Measurements from ENCODE around the gene IL32. TPM values are rescaled to one million over a fixed set of nuclear protein-coding genes. Genes with fewer than 3 reads are reported as not detected.

Gene IL32
- polyA plus RNA-seq, 3 donors = 28.0 to 36.8 (median 29.4) TPM

DNA sequence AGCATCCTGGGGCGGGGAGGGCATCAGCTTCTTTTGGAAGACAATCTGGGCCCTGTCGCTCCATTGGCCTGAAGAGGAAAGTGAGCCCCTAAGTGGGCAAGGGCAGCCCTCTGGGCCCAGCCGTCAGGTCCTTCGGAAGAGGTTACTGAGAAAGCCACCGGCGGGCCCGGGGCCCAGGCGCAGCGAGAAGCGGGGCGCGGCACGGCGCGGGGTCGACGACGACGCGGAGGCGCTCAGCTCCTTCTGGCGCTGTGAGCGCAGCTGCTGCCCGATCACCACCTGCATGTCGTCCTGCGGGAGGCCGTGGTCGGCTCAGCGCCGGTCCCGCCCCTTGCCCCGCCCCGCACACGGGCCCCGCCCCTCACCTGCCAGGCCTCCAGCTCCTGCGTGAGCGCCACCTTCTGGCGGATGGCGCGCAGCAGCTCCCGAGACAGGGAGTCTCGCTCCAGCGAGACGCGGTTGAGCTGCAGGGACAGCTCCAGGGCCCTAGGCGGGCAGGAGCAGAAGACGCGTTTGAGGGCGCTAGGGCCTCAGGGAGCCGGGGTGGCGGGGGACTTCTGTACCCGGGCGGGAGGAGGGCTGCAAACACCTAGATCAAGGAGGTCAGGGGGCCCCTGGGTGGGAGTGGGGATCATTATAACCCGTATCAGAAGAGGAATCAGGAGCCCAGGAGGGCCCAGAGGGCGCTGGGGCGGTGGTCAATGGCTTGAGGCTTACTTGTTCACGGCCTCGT lies 37.3 kb upstream of the IL32 start:
- DNase-seq (ENCODE audit: low read depth in 3 of 3, low spot score in 2 of 3) = no peak

- no peak for DNase-seq (ENCODE audit: low read depth in 3 of 3, low spot score in 2 of 3)
These were observed 36.6 kb upstream of the IL32 start for GRCh38 chr16:3028716-3029319.

- no peak for DNase-seq (ENCODE audit: low read depth in 3 of 3, low spot score in 2 of 3)
These were observed 35.8 kb upstream of the IL32 start for GRCh38 chr16:3029491-3030221.

GRCh38 chr16:3030222-3031212 lies 34.9 kb upstream of the IL32 start:
- no peak for DNase-seq (ENCODE audit: low read depth in 3 of 3, low spot score in 2 of 3)

- no peak for DNase-seq (ENCODE audit: low read depth in 3 of 3, low spot score in 2 of 3)
These were observed 32.8 kb upstream of the IL32 start for GRCh38 chr16:3032624-3033023.

- no peak for DNase-seq (ENCODE audit: low read depth in 3 of 3, low spot score in 2 of 3)
These were observed 30.0 kb upstream of the IL32 start for GRCh38 chr16:3035289-3035971.

DNA sequence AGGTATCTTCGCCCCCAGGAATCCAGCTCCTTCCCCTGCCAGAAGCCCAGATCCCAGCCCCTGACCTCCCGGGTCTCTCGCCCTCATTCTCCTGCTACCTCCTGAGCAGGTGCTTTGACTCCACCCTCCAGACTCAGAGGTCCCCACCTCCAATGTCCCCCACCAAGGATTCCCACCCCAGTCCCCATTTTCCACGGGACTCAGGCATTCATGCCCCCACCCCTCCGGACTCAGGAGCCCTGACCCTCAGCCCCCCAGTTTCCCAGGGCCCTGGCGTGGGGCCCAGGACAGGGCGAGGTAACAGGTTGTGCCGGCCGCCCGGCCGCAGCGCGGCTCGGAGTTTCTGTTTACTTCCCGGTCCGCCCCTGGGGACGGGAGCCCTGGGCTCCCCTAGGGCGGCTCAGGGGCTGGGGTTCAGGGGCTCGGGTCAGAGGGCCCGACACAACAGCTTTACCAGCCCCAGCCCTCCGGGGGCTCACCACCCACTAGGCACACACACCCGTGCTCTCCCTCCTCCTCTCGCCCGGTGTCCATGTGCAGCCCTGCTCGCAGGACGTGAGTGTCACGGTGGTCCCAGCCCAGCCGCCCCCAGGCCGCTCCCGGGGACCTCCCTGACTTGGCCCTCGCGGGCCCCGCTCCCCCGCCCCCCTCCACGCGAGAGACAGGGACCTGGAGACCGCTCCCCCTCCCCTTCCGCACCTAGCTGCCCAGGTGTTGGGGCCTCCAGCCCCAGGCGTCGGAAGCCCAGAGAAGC lies 29.3 kb upstream of the IL32 start:
- no peak for DNase-seq (ENCODE audit: low read depth in 3 of 3, low spot score in 2 of 3)

GRCh38 chr16:3036726-3037315 lies 28.6 kb upstream of the IL32 start, which contains the start of gene BICDL2:
TSS of gene BICDL2 (minus strand) at chr16:3036944. CDS start at chr16:3035496, 1,448 bp downstream.
- DNase-seq (ENCODE audit: low read depth in 3 of 3, low spot score in 2 of 3) = no peak

DNA sequence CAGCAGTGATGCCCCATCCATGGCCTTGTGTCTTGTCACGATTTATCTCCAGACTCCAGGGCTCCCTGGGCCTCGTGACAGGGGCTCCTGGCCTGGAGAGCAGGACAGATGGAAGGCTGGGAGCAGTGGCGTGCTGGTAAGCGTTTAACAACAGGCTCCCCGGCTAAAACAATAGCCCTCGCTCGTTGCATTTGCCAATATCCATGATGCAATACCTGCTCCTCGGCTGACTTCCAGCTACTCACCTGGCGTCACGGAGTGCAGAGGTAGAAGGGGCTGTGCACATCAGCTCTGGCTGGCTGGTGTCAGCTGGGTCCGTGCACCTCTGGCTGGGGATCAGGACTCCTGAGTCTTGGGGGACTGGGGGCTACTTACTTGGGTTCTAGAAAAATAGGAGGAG lies 27.2 kb upstream of the IL32 start:
- DNase-seq (ENCODE audit: low read depth in 3 of 3, low spot score in 2 of 3) = no peak

DNA sequence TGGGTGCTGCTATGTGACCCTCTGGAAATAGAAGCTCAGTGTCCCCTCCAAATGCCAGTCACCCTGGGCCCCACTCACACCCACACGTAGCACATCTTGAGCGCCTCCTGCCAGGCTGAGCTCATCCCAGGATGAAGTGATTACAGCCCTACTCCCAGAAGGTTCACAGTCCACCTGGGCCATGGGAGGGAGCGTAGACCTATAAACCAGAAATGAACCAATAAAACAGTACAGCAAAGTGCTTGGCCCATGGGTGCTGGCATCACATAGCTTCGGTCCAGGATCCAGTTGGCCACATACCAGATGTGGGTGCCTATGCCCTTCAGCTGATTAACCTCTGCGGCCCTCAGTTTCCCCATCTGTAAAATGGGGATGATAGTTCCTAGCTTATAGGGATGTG lies 26.5 kb upstream of the IL32 start:
- no peak for DNase-seq (ENCODE audit: low read depth in 3 of 3, low spot score in 2 of 3)

GRCh38 chr16:3042376-3042775 lies 23.1 kb upstream of the IL32 start:
- no peak for DNase-seq (ENCODE audit: low read depth in 3 of 3, low spot score in 2 of 3)

DNA sequence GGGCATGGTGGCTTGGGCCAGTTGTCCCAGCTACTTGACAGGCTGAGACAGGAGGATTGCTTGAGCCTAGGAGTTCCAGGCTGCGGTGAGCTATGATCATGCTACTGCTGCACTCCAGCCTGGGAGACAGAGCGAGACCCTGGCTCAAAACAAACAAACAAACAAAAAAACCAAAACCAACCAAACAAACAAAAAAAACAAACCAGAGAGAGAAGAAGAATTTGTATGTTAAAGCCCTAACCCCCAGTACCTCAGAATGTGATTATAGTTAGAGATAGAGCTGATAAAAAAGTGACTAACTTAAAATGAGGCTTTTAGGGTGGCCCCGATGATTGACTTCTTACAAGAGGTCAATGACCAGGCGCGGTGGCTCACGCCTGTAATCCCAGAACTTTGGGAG lies 20.7 kb upstream of the IL32 start:
- no peak for DNase-seq (ENCODE audit: low read depth in 3 of 3, low spot score in 2 of 3)

- no peak for DNase-seq (ENCODE audit: low read depth in 3 of 3, low spot score in 2 of 3)
These were observed 19.4 kb upstream of the IL32 start, which contains the start of gene MMP25 for GRCh38 chr16:3045758-3046640. TSS of gene MMP25 (plus strand) at chr16:3046561. CDS start at chr16:3046918, 357 bp downstream.

DNA sequence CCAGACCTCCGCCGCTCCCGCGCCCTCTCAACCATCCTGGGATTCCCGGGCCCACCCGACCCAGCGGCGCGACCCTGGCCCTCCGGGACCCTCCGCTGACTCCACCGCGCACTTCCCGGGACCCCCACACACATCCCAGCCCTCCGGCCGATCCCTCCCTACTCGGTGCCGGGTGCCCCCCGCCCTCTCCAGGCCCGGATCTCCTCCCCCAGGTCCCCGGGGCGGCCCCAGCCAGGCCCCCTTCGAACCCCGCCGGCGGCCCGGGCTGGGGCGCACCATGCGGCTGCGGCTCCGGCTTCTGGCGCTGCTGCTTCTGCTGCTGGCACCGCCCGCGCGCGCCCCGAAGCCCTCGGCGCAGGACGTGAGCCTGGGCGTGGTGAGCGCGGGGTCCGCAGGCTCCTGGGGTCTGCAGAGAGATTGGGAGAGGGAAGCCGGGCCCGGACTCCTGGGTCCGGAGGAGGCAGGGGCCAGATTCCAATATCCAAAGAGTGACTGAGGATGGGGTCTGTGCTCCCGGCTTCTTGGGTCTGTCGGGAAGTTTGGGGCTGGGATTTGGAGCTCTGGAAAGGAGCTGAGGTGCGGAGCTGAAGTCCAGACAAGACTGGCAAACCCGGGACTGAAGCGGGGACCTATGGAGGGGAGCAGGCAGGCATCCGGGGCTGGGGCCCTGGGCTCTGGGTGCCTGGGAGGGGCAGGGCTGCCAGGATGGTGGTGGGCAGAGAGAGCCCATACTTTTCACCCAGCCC lies 18.6 kb upstream of the IL32 start:
- DNase-seq (ENCODE audit: low read depth in 3 of 3, low spot score in 2 of 3) = no peak

DNA sequence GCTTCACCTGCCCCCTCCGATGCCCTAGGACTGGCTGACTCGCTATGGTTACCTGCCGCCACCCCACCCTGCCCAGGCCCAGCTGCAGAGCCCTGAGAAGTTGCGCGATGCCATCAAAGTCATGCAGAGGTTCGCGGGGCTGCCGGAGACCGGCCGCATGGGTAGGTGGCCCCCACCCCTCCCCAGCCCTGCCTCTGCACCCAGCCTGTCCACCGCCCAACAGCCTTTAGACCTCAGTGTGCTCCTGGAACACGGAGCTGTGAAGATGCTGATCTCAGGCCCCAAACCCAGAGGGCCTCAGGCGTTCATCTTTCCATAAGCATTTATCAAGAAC lies 18.1 kb upstream of the IL32 start:
- DNase-seq (ENCODE audit: low read depth in 3 of 3, low spot score in 2 of 3) = no peak

DNA sequence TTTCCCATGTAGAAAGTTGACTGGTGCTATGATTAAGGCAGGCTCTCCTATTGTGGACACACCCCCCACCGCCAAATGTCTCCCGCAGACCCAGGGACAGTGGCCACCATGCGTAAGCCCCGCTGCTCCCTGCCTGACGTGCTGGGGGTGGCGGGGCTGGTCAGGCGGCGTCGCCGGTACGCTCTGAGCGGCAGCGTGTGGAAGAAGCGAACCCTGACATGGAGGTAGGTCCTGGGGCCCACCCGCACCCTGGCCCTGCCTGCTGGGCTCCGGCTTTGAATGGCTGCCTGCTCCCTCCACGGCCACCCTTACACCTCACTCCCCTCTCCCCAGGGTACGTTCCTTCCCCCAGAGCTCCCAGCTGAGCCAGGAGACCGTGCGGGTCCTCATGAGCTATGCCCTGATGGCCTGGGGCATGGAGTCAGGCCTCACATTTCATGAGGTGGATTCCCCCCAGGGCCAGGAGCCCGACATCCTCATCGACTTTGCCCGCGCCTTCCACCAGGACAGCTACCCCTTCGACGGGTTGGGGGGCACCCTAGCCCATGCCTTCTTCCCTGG lies 15.4 kb upstream of the IL32 start:
- DNase-seq (ENCODE audit: low read depth in 3 of 3, low spot score in 2 of 3) = no peak

DNA sequence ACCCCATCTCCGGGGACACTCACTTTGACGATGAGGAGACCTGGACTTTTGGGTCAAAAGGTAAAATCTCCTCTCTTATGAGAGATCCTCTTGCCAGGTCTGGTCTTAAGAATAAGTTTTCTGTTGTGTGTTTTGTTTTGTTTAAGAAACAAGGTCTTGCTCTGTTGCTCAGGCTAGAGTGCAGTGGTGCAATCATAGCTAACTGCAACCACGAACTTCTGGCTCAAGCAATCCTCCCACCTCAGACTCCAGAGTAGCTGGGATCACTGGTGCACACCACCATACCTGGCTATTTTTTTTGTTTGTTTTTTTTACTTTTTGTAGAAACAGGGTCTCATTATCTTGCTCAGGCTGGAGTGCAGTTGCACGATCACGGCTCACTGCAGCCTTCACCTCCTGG lies 15.0 kb upstream of the IL32 start:
- no peak for DNase-seq (ENCODE audit: low read depth in 3 of 3, low spot score in 2 of 3)
